Measurements from ENCODE around the gene COL5A1.
"Not testable (repeated sequence)": the region's sequence is repeated elsewhere in the genome, so short reads cannot be mapped to it uniquely, and the experiment has no call there.

Gene COL5A1

GRCh38 chr9:134679616-134680392 lies 38.2 kb downstream of the COL5A1 start:
- no peak for DNase-seq

DNA sequence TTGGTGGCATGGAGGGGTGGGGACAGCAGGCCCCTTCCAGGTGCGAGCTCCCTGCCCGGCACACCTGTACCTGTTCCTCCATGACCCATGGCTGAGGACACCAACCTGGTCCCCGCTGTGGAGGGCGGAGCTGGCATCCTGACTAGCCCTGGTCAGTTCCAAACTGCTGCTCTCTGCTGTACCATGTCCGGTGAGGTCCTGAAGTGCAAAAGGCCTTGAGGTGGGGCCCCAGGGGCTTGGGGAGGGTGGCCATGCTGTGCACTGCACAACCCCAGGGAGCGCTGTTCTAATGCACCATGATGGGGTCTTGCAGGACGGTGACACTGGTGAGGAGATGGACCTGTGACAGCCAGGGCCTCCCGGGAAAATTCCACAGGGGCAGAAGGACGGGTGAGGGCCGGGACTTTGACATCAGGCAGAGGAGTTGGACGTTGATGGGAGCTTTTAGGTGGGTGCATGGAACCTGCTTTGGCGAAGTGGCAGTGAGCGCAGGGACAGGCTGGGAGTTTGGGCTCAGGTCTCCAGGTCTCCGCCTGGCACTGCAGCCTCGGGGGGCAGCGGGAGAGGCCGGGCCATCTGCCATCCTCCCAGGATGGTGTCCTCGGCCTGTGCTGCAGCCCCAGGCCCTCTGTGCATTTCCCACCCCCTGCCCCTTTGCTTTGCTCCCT lies 38.9 kb downstream of the COL5A1 start:
- no peak for DNase-seq

- no peak for DNase-seq
These were observed 39.6 kb downstream of the COL5A1 start for GRCh38 chr9:134681061-134681661.

GRCh38 chr9:134682026-134682425 lies 40.4 kb downstream of the COL5A1 start:
- no peak for DNase-seq

- DNase-seq: no peak
These were observed 41.2 kb downstream of the COL5A1 start for GRCh38 chr9:134682651-134683364.

DNA sequence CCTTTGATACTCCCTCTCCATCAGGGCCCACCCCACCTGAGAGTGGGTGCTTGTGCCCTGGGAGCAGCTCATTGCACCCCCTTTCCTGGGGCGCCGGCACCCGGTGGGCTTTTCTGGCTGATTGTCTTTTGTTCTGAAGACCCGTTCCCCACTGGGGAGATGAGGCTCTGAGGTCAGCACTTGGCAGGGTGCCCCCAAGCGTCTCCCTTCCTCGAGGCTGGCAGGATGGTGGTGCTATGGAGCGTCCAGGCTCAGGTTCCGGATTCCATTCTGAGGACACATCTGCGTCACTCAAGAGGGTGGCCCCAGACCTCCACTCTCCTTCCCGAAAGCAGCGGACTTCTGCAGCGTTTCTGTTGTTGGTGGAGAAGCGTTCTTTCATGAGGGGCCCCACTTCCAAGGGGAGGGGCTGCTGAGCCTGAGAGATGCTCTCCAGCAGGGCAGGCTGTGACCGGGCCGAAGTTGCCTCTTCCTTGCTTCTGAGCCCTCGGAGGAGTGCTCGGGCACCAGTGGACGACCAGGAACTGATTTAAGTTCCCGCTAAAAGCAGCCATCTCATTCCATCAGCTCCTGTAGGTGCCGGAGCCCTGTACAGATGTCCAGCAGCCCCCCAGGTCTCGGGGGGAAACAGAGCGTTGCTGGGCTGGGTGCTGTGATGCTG lies 42.2 kb downstream of the COL5A1 start:
- no peak for DNase-seq

DNA sequence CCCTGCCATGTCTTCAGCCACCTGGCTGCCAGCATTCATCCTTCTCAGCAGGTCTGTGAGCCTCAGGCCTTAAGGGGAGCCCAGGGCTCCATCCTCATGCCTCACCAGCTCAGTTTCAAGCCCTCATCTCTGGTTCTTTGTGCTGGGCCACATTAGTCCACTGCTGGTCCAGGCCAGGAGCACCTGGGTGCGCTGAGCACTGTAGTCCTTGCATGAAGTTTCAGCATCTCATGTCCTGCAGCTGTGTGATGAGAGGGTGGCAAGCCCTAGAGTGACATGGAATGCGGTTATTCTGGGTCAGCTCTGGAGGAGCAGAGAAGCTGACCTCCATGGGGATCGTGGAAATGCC lies 42.7 kb downstream of the COL5A1 start:
- DNase-seq: no peak

GRCh38 chr9:134684941-134685340 lies 43.3 kb downstream of the COL5A1 start:
- DNase-seq: not testable (repeated sequence)

GRCh38 chr9:134685784-134686183 lies 44.2 kb downstream of the COL5A1 start:
- DNase-seq: no peak

- DNase-seq: no peak
These were observed 45.3 kb downstream of the COL5A1 start for GRCh38 chr9:134686896-134687295.

DNA sequence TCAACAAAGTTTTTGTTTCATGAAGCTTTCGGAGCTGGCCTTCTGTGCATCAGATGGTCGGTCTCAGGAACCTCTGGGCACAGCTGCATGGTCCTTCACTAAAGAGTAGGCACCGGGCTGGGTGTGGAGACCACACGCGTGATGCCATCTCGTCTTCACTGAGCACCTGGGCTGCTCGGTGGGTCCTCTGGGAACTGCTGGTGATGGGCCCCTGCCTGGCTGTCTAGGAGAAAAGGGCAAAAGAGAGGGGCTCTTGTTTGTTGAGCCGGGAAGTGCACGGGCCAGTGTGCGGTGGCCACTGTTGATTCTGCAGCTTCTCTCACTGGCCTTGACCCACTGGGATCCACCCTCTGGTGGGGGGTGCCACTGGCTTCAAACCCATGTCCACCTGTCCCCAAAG lies 46.0 kb downstream of the COL5A1 start:
- no peak for DNase-seq

GRCh38 chr9:134688231-134688630 lies 46.6 kb downstream of the COL5A1 start:
- no peak for DNase-seq

- DNase-seq: no peak
These were observed 47.2 kb downstream of the COL5A1 start for GRCh38 chr9:134688661-134689320.

DNA sequence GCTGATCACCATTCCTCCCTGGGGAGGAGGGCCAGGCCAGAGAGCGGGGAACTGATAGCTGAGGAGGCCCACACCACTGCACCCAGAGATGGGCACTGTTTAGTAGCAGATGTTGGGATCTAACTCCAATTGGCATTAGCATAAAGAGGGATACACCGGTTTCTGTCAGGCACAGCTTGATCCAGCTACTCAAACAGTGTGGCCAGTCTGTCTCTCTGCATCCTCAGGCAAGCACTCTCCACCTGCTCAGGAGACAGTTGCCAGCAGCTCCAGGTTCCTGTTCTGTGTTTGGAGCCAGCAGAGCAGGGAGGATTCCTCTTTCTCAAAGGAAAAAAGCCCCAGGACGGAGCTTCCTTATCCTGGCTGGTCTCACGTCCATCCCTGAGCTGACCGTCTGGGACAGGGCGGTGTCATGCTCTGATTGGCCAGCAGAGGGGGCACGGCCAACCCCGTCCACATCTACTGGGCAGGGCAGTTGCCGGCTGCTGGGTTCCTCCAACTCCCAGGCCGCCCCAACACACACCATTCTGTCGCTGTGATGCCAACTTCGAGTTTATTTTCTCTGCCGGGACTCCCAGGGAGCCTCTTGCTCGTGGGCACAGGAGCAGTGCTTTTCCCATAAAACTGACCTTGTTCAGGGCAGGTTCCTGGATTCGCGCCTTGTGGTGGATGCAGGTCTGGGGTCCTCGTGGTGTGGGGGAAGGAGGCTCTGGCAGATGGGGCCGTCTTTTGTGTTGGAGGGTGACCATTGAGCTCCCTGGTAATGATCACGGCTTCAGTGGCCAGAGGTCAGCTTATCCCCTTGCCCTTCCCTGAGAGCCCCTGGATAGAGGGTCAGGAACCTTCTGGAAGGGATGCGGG lies 47.9 kb downstream of the COL5A1 start:
- peak in 1 of 2 donors; percentile 5 for DNase-seq

DNA sequence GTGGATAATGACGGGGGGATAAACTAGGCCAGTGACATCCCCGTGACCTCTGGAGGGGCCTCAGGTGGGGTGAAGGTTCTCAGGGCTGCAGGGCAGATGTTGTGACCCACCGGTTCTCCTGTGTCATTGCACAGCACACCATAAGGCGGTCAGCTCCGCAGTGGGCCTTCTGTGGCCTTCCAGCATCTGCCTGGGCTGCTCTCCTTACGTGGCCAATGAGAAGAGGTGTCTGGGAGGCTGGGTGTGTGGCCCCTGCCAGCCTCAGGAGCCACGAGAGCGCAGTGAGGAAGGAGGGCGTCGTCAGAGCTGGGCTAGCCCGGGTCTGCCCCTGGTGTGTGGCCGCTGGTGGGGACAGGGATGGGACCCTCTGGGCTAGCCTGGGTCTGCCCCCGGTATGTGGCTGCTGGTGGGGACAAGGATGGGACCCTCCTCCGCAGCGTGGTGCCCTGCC lies 48.7 kb downstream of the COL5A1 start:
- no peak for DNase-seq

GRCh38 chr9:134690946-134691694 lies 49.5 kb downstream of the COL5A1 start:
- no peak for DNase-seq

- DNase-seq: no peak
These were observed 50.3 kb downstream of the COL5A1 start for GRCh38 chr9:134691695-134692572.

GRCh38 chr9:134692573-134692860 lies 50.9 kb downstream of the COL5A1 start:
- DNase-seq: no peak

- DNase-seq: peak in 1 of 2 donors; percentile 12
These were observed 51.4 kb downstream of the COL5A1 start for GRCh38 chr9:134693011-134693410.

All from CD4-positive, alpha-beta T cell treated with Interferon alpha-2 for 1 hour (primary cell).